HG02588 (cell line): ENCODE data around the gene ATL2.
"Not testable (repeated sequence)": the region's sequence is repeated elsewhere in the genome, so short reads cannot be mapped to it uniquely, and the experiment has no call there.

Experiments
- ATAC-seq: cut with Tn5 transposase; IDR thresholded peaks from one replicate; pipeline ENCODE4 v1.9.1; 2021; ENCODE audit warnings: mild to moderate bottlenecking, moderate library complexity; ENCODE audit not compliant: unreplicated experiment

ATL2 gene

DNA sequence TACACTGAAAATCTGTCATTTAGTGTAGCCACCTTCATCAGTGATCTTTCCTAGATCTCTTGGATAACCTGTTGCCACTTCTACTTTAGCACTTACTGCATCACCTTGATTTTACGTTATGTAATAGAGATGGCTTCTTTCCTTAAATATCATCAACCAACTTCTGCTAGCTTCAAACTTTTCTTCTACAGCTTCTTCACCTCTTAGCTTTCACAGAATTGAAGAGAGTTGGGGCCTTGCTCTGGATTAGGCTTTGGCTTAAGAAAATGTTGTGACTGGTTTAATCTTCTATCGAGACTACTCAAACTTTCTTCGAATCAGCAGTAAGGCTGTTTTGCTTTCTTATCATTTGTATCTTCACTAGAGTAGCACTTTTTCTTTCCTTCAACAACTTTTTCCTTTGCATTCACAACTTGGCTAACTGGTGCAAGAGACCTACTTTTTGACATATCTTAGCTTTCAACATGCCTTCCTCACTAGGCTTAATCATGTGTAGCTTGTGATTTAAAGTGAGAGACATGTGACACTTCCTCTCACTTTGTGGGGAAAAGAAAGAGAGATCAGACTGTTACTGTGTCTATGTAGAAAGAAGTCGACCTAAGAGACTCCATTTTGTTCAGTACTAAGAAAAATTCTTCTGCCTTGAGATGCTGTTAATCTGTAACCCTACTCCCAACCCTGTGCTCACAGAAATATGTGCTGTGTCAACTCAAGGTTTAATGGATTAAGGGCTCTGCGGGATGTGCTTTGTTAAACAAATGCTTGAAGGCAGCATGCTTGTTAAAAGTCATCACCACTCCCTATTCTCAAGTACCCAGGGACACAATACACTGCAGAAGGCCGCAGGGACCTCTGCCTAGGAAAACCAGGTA, 99.6 kb downstream of the ATL2 start:
- ATAC-seq, result no peak

DNA sequence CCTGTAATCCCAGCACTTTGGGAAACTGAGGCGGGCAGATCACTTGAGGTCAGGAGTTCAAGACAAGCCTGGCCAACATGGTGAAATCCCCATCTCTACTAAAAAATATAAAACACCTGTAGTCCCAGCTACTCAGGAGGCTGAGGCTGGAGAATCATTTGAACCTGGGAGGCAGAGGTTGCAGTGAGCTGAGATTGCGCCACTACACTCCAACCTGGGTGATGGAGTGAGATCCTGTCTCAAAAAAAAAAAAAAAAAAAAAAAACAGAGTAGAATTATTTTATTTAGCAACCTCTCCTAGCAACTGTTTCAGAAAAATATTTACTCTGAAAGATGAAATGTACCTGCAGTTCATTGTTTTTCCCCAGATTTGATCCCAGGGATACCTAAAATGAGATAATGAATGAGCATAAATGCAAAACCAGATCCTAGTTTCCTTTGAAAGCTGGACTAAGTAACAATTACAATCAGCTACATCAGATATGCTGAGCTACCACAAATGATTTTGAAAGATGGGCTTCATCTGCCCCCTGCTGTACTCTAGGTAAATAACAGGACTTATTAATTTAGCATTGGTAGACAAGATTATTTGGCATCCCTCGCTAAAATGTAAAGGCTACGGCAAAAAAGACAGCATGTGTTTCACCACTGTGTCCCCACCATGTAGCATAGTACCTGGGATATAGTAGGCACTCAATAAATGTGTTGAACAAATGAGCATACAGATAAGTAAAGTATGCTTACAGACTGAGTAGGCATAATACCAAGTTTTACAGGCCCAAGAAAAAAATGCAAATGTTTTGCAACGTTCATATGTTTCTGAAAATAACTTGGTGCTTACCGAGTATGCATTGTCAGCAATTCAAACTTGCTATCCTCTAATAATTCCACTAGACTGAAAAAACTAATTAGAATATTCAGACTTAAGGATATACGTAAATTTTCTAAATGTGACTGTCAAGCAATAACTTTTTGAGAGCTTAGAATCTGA, 102.5 kb downstream of the ATL2 start:
- no peak for ATAC-seq

DNA sequence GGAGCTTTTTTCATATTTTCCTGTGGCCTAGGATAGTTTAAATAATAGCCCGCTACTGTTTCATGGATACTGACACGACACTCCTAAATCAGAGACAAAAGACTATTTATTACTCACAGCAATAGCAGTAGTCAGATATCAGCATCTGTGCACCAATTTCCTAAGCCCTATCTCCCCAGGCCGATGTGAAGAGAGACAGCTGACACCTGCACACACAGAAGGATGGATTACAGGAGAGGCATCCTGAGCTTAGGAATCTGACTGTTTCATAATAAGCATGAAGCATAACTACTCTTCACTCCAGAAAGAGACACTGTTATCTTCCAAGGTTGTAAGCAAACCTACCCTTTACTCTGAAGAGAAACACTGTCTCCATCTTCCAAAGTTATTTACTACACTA, 105.4 kb downstream of the ATL2 start:
- ATAC-seq, result no peak

DNA sequence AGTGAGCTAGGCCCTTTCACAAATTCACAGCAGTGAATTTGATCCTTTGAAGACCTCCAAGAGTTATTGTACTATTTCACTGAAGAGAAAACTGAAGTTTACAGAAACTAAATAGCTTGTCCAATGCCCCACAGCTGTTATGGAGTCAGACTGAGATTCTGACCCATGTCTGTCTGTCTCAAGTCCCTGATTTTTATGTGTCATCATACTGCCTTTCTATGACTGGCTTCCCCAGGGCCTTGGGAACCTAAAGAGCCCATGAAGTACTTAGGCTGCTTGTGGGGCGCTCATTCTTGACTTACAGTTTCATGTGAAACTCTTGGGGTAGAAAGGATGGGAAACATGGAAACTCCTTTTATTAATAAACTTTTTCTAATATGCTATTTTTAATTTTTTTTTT, 107.7 kb downstream of the ATL2 start:
- no peak for ATAC-seq

DNA sequence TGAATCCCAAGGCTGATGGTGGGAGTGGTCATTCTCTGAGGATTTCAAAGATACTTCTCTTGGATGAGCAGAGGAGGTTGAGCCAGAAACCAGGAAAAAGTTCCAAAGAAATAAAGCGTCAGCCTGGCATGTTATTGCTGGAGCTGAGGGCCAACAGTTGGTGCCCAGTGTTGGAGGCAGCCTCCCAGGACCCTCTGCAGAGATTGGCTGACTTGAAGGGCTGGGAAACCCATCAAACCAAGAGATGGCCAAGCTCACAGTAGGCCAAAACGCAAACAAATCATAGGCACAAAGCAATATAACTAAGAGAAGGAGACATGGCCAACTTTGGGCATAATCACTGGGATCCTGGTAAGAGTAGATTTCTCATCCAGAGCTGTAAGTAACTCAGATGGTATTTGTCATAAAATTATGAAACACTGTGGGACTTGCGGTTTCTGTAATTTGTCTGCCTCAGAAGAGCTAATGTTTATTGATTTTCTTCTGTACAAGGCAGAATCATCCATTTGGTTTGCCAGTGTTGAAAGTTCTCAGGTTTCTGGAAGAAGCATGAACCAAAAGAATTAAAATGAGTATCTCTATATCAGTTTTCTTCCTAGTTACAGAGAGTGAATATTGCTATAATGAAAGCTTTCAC, 108.3 kb downstream of the ATL2 start:
- no peak for ATAC-seq

DNA sequence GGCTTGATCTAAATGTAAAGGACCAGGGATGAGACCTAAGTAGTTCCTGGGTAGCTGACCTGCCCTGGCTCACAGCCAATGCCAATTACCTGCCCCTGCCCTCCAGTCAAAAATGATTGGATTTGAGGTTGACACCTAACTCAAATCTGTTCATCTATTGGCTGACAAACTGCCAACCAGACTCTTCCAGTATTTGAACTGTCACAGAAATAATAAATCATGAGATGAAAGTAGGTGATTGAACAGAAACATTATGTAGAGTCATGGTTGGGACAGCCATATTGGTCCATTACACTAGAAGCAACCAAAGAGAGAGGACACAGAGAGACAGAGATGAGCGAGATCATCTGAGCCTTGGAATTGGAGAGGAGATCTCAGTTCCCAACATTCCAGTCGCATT, 109.1 kb downstream of the ATL2 start:
- no peak for ATAC-seq

DNA sequence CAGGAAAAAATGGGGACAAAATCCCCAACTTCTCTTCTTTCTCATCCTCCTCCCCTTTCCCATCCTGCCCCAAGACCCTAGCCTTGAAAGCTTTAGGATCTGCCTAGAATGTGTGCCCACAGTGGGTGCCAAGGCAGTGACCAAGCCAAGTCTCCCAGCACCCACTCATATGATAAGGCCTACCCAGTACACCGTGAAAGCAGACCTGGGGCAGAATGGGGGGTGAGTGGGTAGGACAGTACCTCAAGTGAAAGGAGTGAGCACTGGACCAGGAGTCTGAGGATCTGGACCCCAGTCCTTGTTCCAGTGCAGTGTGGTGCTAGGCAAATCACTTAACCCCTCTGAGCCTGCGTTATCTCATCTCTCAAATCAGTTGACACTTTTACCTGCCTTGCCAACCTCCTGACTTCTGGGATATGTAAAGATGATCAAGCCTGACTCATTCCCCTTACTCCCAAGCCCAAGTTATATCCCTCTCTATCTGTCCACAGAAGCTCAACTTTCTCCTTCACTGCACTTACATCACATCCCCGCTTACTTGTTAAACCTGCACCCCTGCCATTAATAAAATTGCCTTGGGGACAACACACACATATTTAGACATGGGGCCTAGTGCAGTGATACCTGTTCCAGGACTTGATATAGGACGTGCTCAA, 109.7 kb downstream of the ATL2 start:
- ATAC-seq, result no peak

DNA sequence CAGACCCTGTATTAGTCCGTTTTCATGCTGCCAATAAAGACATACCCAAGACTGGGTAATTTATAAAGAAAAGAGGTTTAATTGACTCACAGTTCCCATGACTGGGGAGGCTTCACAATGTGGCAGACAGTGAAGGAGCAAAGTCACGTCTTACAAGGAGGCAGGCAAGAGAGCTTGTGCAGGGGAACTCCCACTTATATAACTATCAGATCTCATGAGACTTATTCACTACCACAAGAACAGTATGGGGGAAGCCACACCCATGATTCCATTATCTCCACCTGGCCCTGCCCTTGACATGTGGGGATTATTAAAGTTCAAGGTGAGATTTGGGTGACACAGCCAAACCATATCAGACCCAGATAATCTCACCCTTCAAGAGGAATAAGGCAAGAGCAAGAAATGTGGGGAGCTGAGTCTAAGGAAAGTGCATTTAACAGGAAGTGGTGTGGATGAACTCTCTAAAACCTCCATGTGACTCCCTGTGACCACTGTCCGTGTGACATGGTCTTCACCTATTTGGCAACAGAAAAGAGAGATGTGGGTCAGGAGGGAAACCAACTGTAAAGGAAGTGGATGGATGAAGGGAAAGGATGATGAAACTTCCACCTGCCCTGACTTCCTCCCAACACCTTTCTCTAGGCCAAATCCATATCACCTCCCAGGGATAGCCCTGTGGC, 110.6 kb downstream of the ATL2 start:
- ATAC-seq, result no peak

DNA sequence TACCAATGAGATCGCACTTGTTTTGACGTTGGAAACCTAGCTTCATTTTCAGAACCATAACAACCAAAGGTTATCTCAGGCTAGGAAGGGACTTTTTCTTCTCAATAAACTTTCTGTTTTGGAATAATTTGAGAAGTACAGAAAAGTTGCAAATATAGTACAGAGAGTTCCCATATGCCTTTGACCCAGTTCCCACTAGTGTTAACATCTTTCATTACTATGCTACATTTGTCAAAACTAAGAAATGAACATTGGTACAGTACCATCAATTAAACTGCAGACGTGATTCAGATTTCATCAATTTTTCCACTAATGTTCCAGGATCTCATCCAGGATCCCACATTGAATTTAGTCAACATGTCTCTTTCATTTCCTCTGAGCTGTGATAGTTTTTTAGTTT, 111.6 kb downstream of the ATL2 start:
- no peak for ATAC-seq

DNA sequence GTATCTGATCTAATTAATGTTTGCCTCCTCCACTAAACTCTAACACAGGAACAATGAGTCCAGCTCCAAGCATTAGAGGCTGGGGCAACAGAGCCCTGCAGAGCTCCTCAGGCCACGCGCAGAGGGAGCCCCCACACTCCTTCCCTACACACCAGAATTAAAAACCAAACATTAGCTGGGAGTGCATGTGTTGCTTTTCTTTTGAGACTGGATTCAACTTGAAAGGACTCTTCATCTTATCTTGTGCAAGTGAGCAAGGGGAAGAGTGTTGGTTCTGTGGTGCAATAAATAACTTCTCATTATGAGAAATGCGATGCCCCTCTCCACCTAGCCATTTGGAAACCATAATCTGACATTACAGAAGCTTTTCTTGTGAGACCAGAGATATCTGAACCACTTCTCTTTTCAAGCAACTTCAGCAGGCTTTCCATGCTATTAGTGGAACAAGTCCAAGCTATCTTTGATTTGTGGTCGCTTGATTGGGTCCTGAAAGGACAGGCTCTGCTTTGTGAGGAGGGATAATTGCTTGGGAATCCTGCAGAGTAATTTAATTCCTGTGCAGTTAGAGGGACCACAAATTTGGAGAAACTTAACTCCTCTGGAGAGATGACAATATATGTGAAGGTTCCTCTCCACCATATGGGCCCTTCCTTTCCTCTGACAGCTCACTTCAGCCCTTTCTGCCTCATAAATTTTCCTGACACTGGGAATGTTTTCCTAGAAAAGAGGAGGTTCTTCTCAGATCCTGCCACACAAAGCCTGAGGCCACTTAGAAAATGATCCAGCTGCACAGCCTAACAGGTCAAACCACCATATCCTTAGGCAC, 112.5 kb downstream of the ATL2 start:
- ATAC-seq, result no peak

DNA sequence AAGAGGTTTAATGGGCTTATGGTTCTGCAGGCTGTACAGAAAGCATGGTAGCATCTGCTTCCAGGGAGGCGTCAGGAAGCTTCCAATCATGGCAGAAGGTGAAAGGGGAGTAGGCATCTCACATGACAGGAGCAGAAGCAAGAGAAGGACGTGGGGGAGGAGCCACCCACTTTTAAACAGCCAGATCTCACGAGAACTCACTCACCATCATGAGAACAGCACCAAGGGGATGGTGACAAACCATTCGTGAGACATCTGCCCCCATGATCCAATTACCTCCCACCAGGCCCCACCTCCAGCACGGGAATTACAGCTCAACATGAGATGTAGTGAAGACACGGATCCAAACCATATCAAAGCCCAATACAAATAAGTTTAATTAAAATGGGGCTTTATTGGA, 113.8 kb downstream of the ATL2 start:
- no peak for ATAC-seq

DNA sequence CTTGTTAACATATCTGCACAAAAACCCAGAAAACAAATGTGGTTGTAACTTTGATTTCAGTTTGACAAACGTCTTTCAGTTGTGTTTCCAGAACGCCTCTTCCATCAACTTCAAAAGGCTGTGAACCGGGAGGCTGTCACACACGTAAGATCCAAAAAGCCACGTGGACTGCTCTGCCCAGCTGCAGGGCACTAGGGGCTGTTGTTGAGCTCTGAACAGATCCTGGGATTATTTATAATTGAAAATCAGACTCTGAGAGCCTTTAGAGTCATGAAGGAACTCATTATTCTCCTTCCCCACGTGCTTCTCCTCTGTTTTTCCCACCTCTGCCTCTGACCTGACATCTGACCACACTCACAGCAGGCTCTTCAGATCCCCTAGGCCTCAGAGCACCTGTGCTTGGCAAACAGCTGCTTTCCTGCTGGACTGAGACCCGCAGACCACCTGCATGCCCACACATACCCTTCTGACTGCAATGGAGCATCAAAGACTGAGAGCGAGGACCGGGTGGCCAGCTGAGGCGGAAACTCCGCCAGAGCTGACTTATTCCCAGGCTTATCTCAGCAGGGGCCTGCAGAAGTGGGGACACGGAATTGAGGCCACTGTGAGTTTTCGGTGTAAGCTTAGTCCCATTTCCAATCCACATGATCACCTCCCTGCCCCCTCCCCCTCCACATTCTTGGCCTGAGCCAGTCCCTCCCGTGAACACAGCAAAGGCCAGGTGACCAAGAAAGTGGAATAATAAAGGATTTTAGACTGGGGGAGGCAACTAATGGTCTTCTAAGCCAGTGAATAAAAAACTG, 114.8 kb downstream of the ATL2 start:
- ATAC-seq, result no peak

DNA sequence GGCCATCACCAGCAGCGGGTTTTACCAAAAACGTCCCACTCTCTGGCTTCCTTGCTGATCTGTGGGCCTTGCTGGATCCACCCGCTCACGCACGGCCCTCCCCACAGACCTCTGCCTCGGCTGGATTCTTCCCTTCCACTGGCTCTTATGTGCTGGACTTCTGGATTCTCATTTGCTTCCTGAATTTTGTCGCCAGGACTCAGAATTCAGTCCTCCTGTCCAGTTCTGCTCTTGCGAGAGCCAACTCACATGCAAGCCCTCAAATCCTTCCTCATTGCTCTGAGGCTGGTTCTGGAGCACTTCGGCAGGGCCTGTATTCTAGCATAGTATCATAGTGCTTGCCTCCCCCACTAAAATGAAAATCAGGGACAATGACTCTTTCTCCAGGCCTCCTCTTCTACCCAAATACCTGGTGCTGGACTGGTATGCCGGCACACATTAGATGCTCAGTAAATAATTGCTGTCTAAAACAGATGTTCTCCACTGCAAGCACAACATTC, 115.5 kb downstream of the ATL2 start:
- no peak for ATAC-seq

DNA sequence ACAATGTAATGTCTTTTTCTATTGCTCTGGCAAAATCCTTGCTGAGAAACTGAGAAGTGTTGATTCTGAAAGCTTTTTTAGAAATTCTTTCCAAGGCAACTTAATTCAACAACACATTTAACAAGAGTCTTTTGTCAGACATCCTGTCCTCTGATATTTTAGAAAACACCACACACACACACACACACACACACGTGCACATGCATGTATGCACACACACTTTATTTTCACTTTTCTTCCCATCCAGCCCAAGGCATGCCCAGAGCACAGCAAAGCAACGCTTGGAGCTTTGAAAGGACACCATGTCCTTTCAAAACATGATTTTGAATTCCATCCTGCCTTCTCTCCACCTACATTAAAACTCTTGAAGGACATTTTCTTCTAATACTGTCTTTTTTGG, 116.1 kb downstream of the ATL2 start:
- ATAC-seq, result no peak

DNA sequence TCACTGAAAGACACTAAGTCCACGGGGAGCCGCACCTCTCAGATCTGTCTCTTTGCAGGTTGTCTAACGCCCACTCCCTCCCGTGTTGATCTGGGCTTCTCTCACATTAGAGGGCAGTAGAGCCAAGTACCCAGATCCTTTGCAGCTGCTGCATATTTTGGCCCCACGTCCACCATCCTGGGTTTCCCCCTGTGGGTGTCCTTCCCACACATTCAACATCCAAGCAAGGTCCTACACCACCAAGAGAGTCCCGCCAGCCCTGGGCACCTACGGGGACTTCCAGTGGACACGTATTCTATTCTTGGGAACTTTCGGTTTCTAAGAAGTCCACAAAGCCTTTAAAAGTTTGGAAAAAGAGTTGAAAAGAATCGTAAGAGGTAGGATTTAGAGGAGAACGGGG, 116.6 kb downstream of the ATL2 start:
- no peak for ATAC-seq

DNA sequence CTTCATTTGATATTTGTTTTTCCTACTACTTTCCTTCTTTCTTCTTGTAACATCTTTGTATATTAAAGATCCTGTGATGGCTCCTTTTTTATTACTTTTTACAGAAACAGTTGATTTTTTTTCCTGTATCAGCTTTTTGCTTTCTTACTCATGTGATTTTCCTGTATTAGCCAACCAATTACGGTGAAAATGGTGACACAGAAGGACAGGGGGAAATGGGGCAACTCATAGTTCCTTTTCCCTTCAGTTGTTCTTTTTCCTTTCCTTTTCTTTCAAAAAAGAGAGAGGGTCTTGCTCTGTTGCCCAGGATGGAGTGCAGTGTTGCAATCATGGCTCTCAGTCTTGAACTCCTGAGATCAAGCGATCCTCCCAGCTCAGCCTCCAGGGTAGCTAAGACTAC, 117.8 kb downstream of the ATL2 start:
- no peak for ATAC-seq

DNA sequence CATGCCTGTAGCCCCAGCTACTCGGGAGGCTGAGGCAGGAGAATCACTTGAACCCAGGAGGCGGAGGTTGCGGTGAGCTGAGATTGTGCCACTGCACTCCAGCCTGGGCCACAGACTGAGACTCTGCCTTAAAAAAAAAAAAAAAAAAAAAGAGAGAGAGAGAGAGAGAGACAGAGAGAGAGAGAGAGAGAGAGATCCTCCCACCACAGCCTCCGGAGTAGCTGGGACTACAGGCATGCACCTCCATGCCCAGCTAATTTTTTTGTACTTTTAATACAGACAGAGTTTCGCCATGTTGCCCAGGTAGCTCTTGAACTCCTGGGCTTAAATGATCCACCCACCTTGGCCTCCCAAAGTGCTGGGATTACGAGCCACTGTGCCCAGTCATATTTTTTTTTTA, 119.4 kb downstream of the ATL2 start:
- ATAC-seq, result not testable (repeated sequence)

DNA sequence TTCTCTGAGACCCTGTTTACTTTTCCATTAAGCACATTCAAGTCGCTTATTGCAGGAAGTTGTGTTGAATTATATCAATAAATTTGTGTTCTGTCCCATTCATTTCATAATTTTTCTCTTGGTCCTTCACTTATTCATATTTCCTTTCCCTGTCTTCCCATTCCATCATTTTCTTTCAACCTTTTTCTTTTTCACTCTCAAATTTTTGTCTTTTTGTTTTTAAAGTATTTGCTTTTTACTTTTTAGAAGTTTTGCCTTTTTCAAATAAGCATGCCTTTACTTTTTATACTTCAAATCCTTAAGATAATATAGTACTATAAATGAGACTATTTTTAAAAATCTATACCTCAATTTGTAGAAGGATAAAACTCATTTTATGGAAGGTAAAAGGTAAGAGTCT, 120.5 kb downstream of the ATL2 start:
- no peak for ATAC-seq
